ENCODE measurements around the gene DLG5.

DLG5 gene

GRCh38 chr10:77833792-77834191 lies 92.8 kb downstream of the DLG5 start:
- no peak overlapping the region for H3K27ac ChIP-seq
- TF ChIP-seq ZFX (IDR thresholded peaks at IDR 0.05) (no peak), CTCF (conservative IDR thresholded peaks at IDR 0.05) (no peak)

- no peak overlapping the region for H3K27ac ChIP-seq
- TF ChIP-seq ZFX (IDR thresholded peaks at IDR 0.05) (no peak), CTCF (conservative IDR thresholded peaks at IDR 0.05) (no peak)
These were observed 93.3 kb downstream of the DLG5 start for GRCh38 chr10:77833225-77833624.

GRCh38 chr10:77832238-77832637 lies 94.3 kb downstream of the DLG5 start:
- TF ChIP-seq CTCF (conservative IDR thresholded peaks at IDR 0.05) (no peak), ZFX (IDR thresholded peaks at IDR 0.05) (no peak)
- H3K27ac ChIP-seq, result no peak overlapping the region

GRCh38 chr10:77829356-77829755 lies 97.2 kb downstream of the DLG5 start:
- H3K27ac ChIP-seq, result no peak overlapping the region
- TF ChIP-seq ZFX (IDR thresholded peaks at IDR 0.05) (no peak), CTCF (conservative IDR thresholded peaks at IDR 0.05) (no peak)

DNA sequence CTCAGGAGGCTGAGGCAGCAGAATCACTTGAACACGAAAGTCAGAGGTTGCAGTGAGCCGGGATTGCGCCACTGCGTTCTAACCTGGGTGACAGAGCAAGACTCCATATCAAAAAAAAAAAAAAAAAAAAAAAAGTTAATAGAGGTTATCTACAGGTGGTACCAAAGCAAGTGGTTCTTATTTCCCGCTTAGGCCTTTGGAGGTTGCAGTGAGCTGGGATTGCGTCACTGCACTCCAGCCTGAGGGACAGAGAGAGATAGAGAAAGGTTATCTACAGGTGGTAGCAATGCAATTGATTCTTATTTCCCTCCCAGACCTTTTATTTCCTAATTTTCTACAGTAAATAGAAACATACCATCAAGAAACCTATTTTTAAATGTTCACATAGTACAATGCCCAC lies 98.2 kb downstream of the DLG5 start:
- H3K27ac ChIP-seq, result no peak overlapping the region
- TF ChIP-seq ZFX (IDR thresholded peaks at IDR 0.05) (no peak), CTCF (conservative IDR thresholded peaks at IDR 0.05) (no peak)

GRCh38 chr10:77827366-77827765 lies 99.2 kb downstream of the DLG5 start:
- no peak for TF ChIP-seq CTCF (conservative IDR thresholded peaks at IDR 0.05)
- TF ChIP-seq ZFX (IDR thresholded peaks at IDR 0.05), result no peak
- H3K27ac ChIP-seq, result no peak overlapping the region

- no peak overlapping the region for H3K27ac ChIP-seq
- TF ChIP-seq CTCF (conservative IDR thresholded peaks at IDR 0.05) (no peak), ZFX (IDR thresholded peaks at IDR 0.05) (no peak)
These were observed 100.6 kb downstream of the DLG5 start for GRCh38 chr10:77825965-77826364.
